ENCODE results near the gene SMAD6.

DNA sequence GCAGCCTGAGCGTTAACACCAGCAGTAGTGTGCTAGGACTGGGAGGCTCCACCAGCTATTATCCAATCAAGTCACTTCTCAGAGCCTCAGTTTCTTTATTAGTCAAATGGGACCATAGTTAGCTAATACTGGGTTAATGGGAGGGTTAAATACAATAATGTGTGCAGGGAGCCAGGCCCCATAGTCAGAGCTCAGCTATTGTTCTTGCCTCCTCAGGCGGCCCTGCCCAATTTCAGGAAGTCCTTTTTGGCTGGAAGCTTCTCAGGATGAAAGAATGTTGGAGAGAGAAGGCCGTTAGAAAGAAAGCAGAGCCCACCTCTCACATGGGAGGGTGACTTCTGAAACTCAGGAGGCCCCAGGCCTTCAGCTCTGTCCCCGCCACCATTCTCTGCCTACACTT is 39.5 kb upstream of the SMAD6 start:
- TF ChIP-seq, protein P1, sequence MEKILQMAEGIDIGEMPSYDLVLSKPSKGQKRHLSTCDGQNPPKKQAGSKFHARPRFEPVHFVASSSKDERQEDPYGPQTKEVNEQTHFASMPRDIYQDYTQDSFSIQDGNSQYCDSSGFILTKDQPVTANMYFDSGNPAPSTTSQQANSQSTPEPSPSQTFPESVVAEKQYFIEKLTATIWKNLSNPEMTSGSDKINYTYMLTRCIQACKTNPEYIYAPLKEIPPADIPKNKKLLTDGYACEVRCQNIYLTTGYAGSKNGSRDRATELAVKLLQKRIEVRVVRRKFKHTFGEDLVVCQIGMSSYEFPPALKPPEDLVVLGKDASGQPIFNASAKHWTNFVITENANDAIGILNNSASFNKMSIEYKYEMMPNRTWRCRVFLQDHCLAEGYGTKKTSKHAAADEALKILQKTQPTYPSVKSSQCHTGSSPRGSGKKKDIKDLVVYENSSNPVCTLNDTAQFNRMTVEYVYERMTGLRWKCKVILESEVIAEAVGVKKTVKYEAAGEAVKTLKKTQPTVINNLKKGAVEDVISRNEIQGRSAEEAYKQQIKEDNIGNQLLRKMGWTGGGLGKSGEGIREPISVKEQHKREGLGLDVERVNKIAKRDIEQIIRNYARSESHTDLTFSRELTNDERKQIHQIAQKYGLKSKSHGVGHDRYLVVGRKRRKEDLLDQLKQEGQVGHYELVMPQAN (conservative IDR thresholded peaks at IDR 0.05) = no peak
- TF ChIP-seq POLR2A (IDR thresholded peaks at IDR 0.05; ENCODE audit: low read depth, low read length) (no peak), CREB1 (IDR thresholded peaks at IDR 0.05; ENCODE audit: low read depth) (no peak), EZH2 (IDR thresholded peaks at IDR 0.05; ENCODE audit: borderline replicate concordance, control insufficient read depth, low read depth, low read length) (no peak), SRF (IDR thresholded peaks at IDR 0.05; ENCODE audit: low read depth in 2 of 2, low read length in 2 of 2) (no peak), BACH1 (IDR thresholded peaks at IDR 0.05; ENCODE audit: borderline replicate concordance) (no peak), KDM1A (IDR thresholded peaks at IDR 0.05; ENCODE audit: borderline replicate concordance) (no peak), JUND (IDR thresholded peaks at IDR 0.05; ENCODE audit: low read depth, low read length) (no peak), EGR1 (IDR thresholded peaks at IDR 0.05; ENCODE audit: borderline replicate concordance in 1 of 2, low read depth in 2 of 2, low read length in 2 of 2) (no peak)
- TF ChIP-seq, protein P2, sequence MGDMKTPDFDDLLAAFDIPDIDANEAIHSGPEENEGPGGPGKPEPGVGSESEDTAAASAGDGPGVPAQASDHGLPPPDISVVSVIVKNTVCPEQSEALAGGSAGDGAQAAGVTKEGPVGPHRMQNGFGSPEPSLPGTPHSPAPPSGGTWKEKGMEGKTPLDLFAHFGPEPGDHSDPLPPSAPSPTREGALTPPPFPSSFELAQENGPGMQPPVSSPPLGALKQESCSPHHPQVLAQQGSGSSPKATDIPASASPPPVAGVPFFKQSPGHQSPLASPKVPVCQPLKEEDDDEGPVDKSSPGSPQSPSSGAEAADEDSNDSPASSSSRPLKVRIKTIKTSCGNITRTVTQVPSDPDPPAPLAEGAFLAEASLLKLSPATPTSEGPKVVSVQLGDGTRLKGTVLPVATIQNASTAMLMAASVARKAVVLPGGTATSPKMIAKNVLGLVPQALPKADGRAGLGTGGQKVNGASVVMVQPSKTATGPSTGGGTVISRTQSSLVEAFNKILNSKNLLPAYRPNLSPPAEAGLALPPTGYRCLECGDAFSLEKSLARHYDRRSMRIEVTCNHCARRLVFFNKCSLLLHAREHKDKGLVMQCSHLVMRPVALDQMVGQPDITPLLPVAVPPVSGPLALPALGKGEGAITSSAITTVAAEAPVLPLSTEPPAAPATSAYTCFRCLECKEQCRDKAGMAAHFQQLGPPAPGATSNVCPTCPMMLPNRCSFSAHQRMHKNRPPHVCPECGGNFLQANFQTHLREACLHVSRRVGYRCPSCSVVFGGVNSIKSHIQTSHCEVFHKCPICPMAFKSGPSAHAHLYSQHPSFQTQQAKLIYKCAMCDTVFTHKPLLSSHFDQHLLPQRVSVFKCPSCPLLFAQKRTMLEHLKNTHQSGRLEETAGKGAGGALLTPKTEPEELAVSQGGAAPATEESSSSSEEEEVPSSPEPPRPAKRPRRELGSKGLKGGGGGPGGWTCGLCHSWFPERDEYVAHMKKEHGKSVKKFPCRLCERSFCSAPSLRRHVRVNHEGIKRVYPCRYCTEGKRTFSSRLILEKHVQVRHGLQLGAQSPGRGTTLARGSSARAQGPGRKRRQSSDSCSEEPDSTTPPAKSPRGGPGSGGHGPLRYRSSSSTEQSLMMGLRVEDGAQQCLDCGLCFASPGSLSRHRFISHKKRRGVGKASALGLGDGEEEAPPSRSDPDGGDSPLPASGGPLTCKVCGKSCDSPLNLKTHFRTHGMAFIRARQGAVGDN (IDR thresholded peaks at IDR 0.05) = no peak
- TF ChIP-seq, protein P3, sequence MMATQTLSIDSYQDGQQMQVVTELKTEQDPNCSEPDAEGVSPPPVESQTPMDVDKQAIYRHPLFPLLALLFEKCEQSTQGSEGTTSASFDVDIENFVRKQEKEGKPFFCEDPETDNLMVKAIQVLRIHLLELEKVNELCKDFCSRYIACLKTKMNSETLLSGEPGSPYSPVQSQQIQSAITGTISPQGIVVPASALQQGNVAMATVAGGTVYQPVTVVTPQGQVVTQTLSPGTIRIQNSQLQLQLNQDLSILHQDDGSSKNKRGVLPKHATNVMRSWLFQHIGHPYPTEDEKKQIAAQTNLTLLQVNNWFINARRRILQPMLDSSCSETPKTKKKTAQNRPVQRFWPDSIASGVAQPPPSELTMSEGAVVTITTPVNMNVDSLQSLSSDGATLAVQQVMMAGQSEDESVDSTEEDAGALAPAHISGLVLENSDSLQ (IDR thresholded peaks at IDR 0.05) = no peak
- TF ChIP-seq, protein P4, sequence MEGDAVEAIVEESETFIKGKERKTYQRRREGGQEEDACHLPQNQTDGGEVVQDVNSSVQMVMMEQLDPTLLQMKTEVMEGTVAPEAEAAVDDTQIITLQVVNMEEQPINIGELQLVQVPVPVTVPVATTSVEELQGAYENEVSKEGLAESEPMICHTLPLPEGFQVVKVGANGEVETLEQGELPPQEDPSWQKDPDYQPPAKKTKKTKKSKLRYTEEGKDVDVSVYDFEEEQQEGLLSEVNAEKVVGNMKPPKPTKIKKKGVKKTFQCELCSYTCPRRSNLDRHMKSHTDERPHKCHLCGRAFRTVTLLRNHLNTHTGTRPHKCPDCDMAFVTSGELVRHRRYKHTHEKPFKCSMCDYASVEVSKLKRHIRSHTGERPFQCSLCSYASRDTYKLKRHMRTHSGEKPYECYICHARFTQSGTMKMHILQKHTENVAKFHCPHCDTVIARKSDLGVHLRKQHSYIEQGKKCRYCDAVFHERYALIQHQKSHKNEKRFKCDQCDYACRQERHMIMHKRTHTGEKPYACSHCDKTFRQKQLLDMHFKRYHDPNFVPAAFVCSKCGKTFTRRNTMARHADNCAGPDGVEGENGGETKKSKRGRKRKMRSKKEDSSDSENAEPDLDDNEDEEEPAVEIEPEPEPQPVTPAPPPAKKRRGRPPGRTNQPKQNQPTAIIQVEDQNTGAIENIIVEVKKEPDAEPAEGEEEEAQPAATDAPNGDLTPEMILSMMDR (IDR thresholded peaks at IDR 0.05 in 2 of 3, conservative IDR thresholded peaks at IDR 0.05 in 1 of 3; ENCODE audit: control insufficient read depth in 2 of 3, extremely low read depth in 1 of 3, insufficient read depth in 1 of 3, low read depth in 3 of 3, low read length in 3 of 3) = no peak
- TF ChIP-seq, protein P5, sequence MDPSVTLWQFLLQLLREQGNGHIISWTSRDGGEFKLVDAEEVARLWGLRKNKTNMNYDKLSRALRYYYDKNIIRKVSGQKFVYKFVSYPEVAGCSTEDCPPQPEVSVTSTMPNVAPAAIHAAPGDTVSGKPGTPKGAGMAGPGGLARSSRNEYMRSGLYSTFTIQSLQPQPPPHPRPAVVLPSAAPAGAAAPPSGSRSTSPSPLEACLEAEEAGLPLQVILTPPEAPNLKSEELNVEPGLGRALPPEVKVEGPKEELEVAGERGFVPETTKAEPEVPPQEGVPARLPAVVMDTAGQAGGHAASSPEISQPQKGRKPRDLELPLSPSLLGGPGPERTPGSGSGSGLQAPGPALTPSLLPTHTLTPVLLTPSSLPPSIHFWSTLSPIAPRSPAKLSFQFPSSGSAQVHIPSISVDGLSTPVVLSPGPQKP (IDR thresholded peaks at IDR 0.05; ENCODE audit: low read depth, low read length) = no peak
- TF ChIP-seq, protein P6, sequence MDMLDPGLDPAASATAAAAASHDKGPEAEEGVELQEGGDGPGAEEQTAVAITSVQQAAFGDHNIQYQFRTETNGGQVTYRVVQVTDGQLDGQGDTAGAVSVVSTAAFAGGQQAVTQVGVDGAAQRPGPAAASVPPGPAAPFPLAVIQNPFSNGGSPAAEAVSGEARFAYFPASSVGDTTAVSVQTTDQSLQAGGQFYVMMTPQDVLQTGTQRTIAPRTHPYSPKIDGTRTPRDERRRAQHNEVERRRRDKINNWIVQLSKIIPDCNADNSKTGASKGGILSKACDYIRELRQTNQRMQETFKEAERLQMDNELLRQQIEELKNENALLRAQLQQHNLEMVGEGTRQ (IDR thresholded peaks at IDR 0.05; ENCODE audit: borderline replicate concordance, low read depth, low read length) = no peak

All from GM12878 (cell line).